ENCODE measurements around the gene CLEC3B. TPM values are rescaled to one million over a fixed set of nuclear protein-coding genes. Genes with fewer than 3 reads are reported as not detected.

The CLEC3B gene
- total RNA-seq, result 15.6 and 33.1 TPM in 2 replicates

GRCh38 chr3:45026038-45026437, at the start of gene CLEC3B:
TSS of gene CLEC3B (plus strand) at chr3:45026303. CDS start at chr3:45026363, 60 bp downstream.

Other genes with a start within 250 kb of the CLEC3B start
- 18.1 and 21.3 TPM in 2 replicates for gene TMEM42, start 164.4 kb upstream of the CLEC3B start, total RNA-seq
- gene TGM4, start 151.7 kb upstream of the CLEC3B start, total RNA-seq, result under 0.01 TPM in 1 of 2 replicates, not detected in the other
- gene ZDHHC3, start 50.1 kb upstream of the CLEC3B start, total RNA-seq, result 37.2 and 55.5 TPM in 2 replicates
- gene EXOSC7, start 50.1 kb upstream of the CLEC3B start, total RNA-seq, result 60.8 and 62.1 TPM in 2 replicates
- 1.4 and 5.5 TPM in 2 replicates for gene CDCP1, start 120.1 kb downstream of the CLEC3B start, total RNA-seq
- gene TMEM158, start 200.0 kb downstream of the CLEC3B start, total RNA-seq, result 10.2 and 19.7 TPM in 2 replicates

Data from bronchial smooth muscle cell (primary cell).